A549 (cell line): ENCODE data around the gene TMEM135.

Source experiments
- CEBPB ChIP-seq, 2 experiments: fragments of >200 bp in 1 of 2; sonication (Bioruptor Twin) in 1 of 2; formaldehyde crosslinking in 1 of 2; IDR thresholded peaks; 2 replicates each; pipeline ENCODE4 v1.6.1; 2012 to 2016
- KDM1A ChIP-seq: fragments of 200-600 bp; sonication (generic); IDR thresholded peaks from 2 replicates; pipeline ENCODE4 v1.6.1; 2016; ENCODE audit warnings: low read depth, mild to moderate bottlenecking
- KDM5A ChIP-seq: fragments of 200-600 bp; sonication (generic); IDR thresholded peaks from 2 replicates; pipeline ENCODE4 v1.6.1; 2016; ENCODE audit warnings: antibody characterized with exemption, mild to moderate bottlenecking
- TP53 ChIP-seq: fragments of 250-450 bp; sonication (Bioruptor Pico); IDR thresholded peaks from 2 replicates; pipeline ENCODE4 v1.5.0; 2021; ENCODE audit warnings: mild to moderate bottlenecking, moderate library complexity
- ZNF302 ChIP-seq: fragments of 250-450 bp; sonication (Bioruptor Pico); IDR thresholded peaks from 2 replicates; pipeline ENCODE4 v1.9.0; 2021; ENCODE audit warnings: inconsistent platforms, mild to moderate bottlenecking, moderate library complexity
- TF ChIP-seq, protein P1 (sequence below): fragments of >200 bp; sonication (Bioruptor Twin); formaldehyde crosslinking; IDR thresholded peaks from 3 replicates; pipeline ENCODE4 v1.5.1; 2016
- TF ChIP-seq, protein P2 (sequence below): fragments of 200-600 bp; sonication (generic); IDR thresholded peaks from 2 replicates; pipeline ENCODE4 v1.6.1; 2016; ENCODE audit warnings: antibody characterized with exemption, mild to moderate bottlenecking, moderate library complexity

DNA sequence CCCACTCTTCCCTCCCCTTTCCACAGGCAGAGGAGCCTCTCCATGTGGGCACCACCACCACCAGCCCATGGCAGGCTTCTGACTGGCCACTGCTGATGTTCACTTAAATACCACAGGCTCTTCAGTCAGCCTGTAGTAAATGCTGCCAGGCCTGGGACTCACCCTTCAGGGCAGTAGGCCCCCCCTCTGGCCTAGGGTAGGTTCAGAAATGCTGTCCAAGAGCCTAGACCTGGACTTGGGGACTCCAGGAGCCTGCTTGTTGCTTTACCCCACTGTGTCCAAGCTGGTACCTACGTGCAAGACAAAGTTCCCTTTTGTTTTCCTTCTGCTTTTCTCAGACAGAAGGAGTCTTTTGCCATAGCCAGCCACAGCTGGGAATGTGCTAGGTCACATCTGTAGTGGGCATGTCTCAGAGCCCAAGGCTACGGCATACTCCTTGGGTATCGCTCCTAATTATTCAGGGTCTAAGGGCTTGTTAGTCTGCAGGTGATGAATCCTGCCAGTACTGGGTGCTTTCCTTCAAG lies 38.6 kb downstream of the TMEM135 start:
- TF ChIP-seq, protein P1, sequence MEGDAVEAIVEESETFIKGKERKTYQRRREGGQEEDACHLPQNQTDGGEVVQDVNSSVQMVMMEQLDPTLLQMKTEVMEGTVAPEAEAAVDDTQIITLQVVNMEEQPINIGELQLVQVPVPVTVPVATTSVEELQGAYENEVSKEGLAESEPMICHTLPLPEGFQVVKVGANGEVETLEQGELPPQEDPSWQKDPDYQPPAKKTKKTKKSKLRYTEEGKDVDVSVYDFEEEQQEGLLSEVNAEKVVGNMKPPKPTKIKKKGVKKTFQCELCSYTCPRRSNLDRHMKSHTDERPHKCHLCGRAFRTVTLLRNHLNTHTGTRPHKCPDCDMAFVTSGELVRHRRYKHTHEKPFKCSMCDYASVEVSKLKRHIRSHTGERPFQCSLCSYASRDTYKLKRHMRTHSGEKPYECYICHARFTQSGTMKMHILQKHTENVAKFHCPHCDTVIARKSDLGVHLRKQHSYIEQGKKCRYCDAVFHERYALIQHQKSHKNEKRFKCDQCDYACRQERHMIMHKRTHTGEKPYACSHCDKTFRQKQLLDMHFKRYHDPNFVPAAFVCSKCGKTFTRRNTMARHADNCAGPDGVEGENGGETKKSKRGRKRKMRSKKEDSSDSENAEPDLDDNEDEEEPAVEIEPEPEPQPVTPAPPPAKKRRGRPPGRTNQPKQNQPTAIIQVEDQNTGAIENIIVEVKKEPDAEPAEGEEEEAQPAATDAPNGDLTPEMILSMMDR: no peak
- TF ChIP-seq ZNF302 (no peak), KDM5A (no peak), TP53 (CRISPR knock-in tag) (no peak), CEBPB (IDR thresholded peaks at IDR 0.05) (no peak), KDM1A (no peak)
- TF ChIP-seq, protein P2, sequence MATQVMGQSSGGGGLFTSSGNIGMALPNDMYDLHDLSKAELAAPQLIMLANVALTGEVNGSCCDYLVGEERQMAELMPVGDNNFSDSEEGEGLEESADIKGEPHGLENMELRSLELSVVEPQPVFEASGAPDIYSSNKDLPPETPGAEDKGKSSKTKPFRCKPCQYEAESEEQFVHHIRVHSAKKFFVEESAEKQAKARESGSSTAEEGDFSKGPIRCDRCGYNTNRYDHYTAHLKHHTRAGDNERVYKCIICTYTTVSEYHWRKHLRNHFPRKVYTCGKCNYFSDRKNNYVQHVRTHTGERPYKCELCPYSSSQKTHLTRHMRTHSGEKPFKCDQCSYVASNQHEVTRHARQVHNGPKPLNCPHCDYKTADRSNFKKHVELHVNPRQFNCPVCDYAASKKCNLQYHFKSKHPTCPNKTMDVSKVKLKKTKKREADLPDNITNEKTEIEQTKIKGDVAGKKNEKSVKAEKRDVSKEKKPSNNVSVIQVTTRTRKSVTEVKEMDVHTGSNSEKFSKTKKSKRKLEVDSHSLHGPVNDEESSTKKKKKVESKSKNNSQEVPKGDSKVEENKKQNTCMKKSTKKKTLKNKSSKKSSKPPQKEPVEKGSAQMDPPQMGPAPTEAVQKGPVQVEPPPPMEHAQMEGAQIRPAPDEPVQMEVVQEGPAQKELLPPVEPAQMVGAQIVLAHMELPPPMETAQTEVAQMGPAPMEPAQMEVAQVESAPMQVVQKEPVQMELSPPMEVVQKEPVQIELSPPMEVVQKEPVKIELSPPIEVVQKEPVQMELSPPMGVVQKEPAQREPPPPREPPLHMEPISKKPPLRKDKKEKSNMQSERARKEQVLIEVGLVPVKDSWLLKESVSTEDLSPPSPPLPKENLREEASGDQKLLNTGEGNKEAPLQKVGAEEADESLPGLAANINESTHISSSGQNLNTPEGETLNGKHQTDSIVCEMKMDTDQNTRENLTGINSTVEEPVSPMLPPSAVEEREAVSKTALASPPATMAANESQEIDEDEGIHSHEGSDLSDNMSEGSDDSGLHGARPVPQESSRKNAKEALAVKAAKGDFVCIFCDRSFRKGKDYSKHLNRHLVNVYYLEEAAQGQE: no peak
